SK-N-SH treated with all-trans-retinoic acid at 6 μM for 48 hours (cell line): ENCODE data around the gene GATAD2A.

ENCODE experiments used
- ARNTL ChIP-seq: fragments of 450-650 bp; formaldehyde crosslinking; IDR thresholded peaks from 2 replicates; pipeline ENCODE4 v1.5.0; 2020; ENCODE audit warnings: low read depth, mild to moderate bottlenecking, moderate library complexity, borderline replicate concordance
- BACH2 ChIP-seq: fragments of 250-450 bp; sonication (Bioruptor Pico); IDR thresholded peaks from 2 replicates; pipeline ENCODE4 v1.9.0; 2021; ENCODE audit warnings: mild to moderate bottlenecking, borderline replicate concordance
- CSDC2 ChIP-seq: fragments of 250-450 bp; sonication (Bioruptor Pico); IDR thresholded peaks from 2 replicates; pipeline ENCODE4 v1.5.0; 2020; ENCODE audit warnings: mild to moderate bottlenecking, moderate library complexity
- GLIS3 ChIP-seq: fragments of 250-450 bp; sonication (Bioruptor Pico); IDR thresholded peaks from 2 replicates; pipeline ENCODE4 v1.5.0; 2020; ENCODE audit warnings: mild to moderate bottlenecking, moderate library complexity
- ISL1 ChIP-seq: fragments of 250-450 bp; sonication (Bioruptor Pico); IDR thresholded peaks from 2 replicates; pipeline ENCODE4 v2.1.2; 2022; ENCODE audit warnings: mild to moderate bottlenecking, moderate library complexity
- OSR1 ChIP-seq: fragments of 250-450 bp; sonication (Bioruptor Pico); IDR thresholded peaks from 2 replicates; pipeline ENCODE4 v1.8.0; 2022; ENCODE audit warnings: moderate library complexity, mild to moderate bottlenecking, inconsistent platforms
- PATZ1 ChIP-seq: fragments of 250-450 bp; sonication (Bioruptor Pico); IDR thresholded peaks from 2 replicates; pipeline ENCODE4 v1.8.0; 2020; ENCODE audit warnings: mild to moderate bottlenecking, moderate library complexity, borderline replicate concordance
- RARB ChIP-seq: fragments of 250-450 bp; sonication (Bioruptor Pico); IDR thresholded peaks from 2 replicates; pipeline ENCODE4 v1.8.0; 2021; ENCODE audit warnings: mild to moderate bottlenecking, moderate library complexity
- TOX ChIP-seq: fragments of 250-450 bp; sonication (Bioruptor Pico); IDR thresholded peaks from 2 replicates; pipeline ENCODE4 v1.8.0; 2021; ENCODE audit warnings: mild to moderate bottlenecking, moderate library complexity, borderline replicate concordance
- ZC3H10 ChIP-seq: fragments of 250-450 bp; sonication (Bioruptor Pico); IDR thresholded peaks from 2 replicates; pipeline ENCODE4 v1.5.1; 2021; ENCODE audit warnings: mild to moderate bottlenecking, moderate library complexity
- ZFP30 ChIP-seq: fragments of 450-650 bp; formaldehyde crosslinking; IDR thresholded peaks from 2 replicates; pipeline ENCODE4 v1.5.0; 2022; ENCODE audit warnings: mild to moderate bottlenecking, moderate library complexity
- ZNF565 ChIP-seq: fragments of 450-650 bp; formaldehyde crosslinking; conservative IDR thresholded peaks from 2 replicates; pipeline ENCODE4 v1.5.0; 2020; ENCODE audit warnings: low read depth, mild to moderate bottlenecking, moderate library complexity
- TF ChIP-seq, protein P1 (sequence below): fragments of 250-450 bp; sonication (Bioruptor Pico); IDR thresholded peaks from 2 replicates; pipeline ENCODE4 v1.5.1; 2020; ENCODE audit warnings: low read depth, mild to moderate bottlenecking, moderate library complexity

GRCh38 chr19:19445911-19446361 lies 40.5 kb downstream of the GATAD2A start:
- TF ChIP-seq PATZ1, result no peak
- TF ChIP-seq, protein P1, sequence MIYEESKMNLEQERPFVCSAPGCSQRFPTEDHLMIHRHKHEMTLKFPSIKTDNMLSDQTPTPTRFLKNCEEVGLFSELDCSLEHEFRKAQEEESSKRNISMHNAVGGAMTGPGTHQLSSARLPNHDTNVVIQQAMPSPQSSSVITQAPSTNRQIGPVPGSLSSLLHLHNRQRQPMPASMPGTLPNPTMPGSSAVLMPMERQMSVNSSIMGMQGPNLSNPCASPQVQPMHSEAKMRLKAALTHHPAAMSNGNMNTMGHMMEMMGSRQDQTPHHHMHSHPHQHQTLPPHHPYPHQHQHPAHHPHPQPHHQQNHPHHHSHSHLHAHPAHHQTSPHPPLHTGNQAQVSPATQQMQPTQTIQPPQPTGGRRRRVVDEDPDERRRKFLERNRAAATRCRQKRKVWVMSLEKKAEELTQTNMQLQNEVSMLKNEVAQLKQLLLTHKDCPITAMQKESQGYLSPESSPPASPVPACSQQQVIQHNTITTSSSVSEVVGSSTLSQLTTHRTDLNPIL (CRISPR knock-in tag), result no peak
- no peak for TF ChIP-seq OSR1 (CRISPR knock-in tag)
- no peak for TF ChIP-seq ISL1 (CRISPR knock-in tag)
- no peak for TF ChIP-seq ARNTL (CRISPR knock-in tag)
- TF ChIP-seq ZFP30 (CRISPR knock-in tag), result no peak
- no peak for TF ChIP-seq ZNF565
- TF ChIP-seq TOX (CRISPR knock-in tag), result no peak
- TF ChIP-seq RARB (CRISPR knock-in tag), result no peak
- no peak for TF ChIP-seq GLIS3 (CRISPR knock-in tag)
- no peak for TF ChIP-seq CSDC2
- TF ChIP-seq BACH2 (CRISPR knock-in tag), result no peak
- no peak for TF ChIP-seq ZC3H10 (CRISPR knock-in tag)
